Muscle of back (tissue), 11 donors: ENCODE measurements around the gene MEN1. TPM values are rescaled to one million over a fixed set of nuclear protein-coding genes. Genes with fewer than 3 reads are reported as not detected.
"Not testable (repeated sequence)": the region's sequence is repeated elsewhere in the genome, so short reads cannot be mapped to it uniquely, and the experiment has no call there.

Experiments used
- DNase-seq, 3 donors: peaks; one replicate each; pipeline versions ENCODE4 v3.0.0 to v3.0.0-alpha.2; 2013
- polyA plus RNA-seq, 10 donors: library from polyadenylated mRNA; unstranded; fragments of 120-200 nt; gene quantifications; one replicate each; pipeline ENCODE4 v1.2.1, GENCODE V29; 2013; ENCODE audit not compliant: insufficient read length in 10 of 10

MEN1 gene
- polyA plus RNA-seq, 10 donors, result 15.3 to 26.0 (median 20.3) TPM

GRCh38 chr11:64846998-64847666 lies 36.8 kb upstream of the MEN1 start:
- DNase-seq, result peak; percentile 86 to 94 (median 91)

- not testable (repeated sequence) for DNase-seq
Observed at GRCh38 chr11:64845776-64846129, 35.4 kb upstream of the MEN1 start.

GRCh38 chr11:64845129-64845775 lies 34.9 kb upstream of the MEN1 start:
- DNase-seq, result no peak

GRCh38 chr11:64844330-64845128 lies 34.2 kb upstream of the MEN1 start, which contains the start of gene CDC42BPG:
CDC42BPG (minus strand) TSS chr11:64844653; CDS start chr11:64844569, 84 bp downstream.
- DNase-seq, result peak in 2 of 3 donors; percentile 65 to 86

GRCh38 chr11:64843686-64844329 lies 33.5 kb upstream of the MEN1 start:
- no peak for DNase-seq

- DNase-seq, result no peak
Observed at GRCh38 chr11:64842851-64843685, 32.7 kb upstream of the MEN1 start.

GRCh38 chr11:64842366-64842759 lies 32.0 kb upstream of the MEN1 start:
- no peak for DNase-seq

GRCh38 chr11:64841592-64842365 lies 31.4 kb upstream of the MEN1 start:
- DNase-seq, result no peak

GRCh38 chr11:64839887-64840782 lies 29.8 kb upstream of the MEN1 start:
- DNase-seq, result no peak

GRCh38 chr11:64839335-64839734 lies 29.0 kb upstream of the MEN1 start:
- DNase-seq, result no peak

- DNase-seq, result no peak
Observed at GRCh38 chr11:64838600-64839334, 28.4 kb upstream of the MEN1 start.

GRCh38 chr11:64837887-64838351 lies 27.6 kb upstream of the MEN1 start:
- DNase-seq, result no peak

- no peak for DNase-seq
Observed at GRCh38 chr11:64836448-64837072, 26.2 kb upstream of the MEN1 start.

GRCh38 chr11:64835616-64836447 lies 25.5 kb upstream of the MEN1 start:
- no peak for DNase-seq

- DNase-seq, result no peak
Observed at GRCh38 chr11:64834723-64835615, 24.6 kb upstream of the MEN1 start.
